K562 (cell line): ENCODE measurements around the gene AMY1B. TPM values are rescaled to one million over a fixed set of nuclear protein-coding genes. Genes with fewer than 3 reads are reported as not detected.
"Not testable (repeated sequence)": the region's sequence is repeated elsewhere in the genome, so short reads cannot be mapped to it uniquely, and the experiment has no call there.

Experiments used
- ATAC-seq: fragments of 200-7000 bp; cut with Tn5 transposase; 3 replicates; pipeline ENCODE4 v1.9.1; 2020; ENCODE audit warnings: moderate library complexity
- BruUV-seq: library from RNA; stranded (reverse); fragments of 400-500 nt; replicated peaks from 2 replicates; lab custom pipeline; 2021; lab: Mats Ljungman, UMichigan
- CTCF ChIA-PET: fragments of 300-600 bp; formaldehyde crosslinking; extraction: SDS; loops from one replicate; lab custom pipeline; 2021; ENCODE audit warnings: low intra/inter-chr PET ratio; lab: Yijun Ruan, JAX
- POLR2A ChIA-PET: fragments of 300-600, 350-650 bp; sonication (Branson Sonifier 250); formaldehyde crosslinking; extraction: SDS; loops from one replicate; lab custom pipeline; 2021; ENCODE audit warnings: antibody characterized with exemption, inconsistent platforms; lab: Yijun Ruan, JAX
- DNase-seq, 4 experiments: peaks; one replicate each; pipeline versions ENCODE4 v3.0.0 to v3.0.0-alpha.2; 2011 to 2018; ENCODE audit warnings: low spot score in 3 of 4, mixed read lengths in 3 of 4; ENCODE audit errors: extremely low read depth in 1 of 4
- FAIRE-seq: peaks from 2 replicates; lab custom pipeline; 2011; peaks lifted over from hg19 to GRCh38; lab: Jason Lieb, UNC
- H2AFZ ChIP-seq: 2 replicates; pipeline ENCODE4 v1.6.0; 2011; ENCODE audit warnings: low read depth, low read length, control low read depth, inconsistent platforms
- H3K27ac ChIP-seq: fragments of 200-600 bp; 3 replicates; pipeline ENCODE4 v1.8.0; 2011; ENCODE audit warnings: low read depth, mild to moderate bottlenecking, control low read depth, inconsistent platforms, low read length, moderate library complexity, mixed read lengths; ENCODE audit errors: extremely low read depth
- H3K27me3 ChIP-seq, 2 experiments: fragments of 300-600 bp in 1 of 2; 2 replicates in 1 of 2; 3 replicates in 1 of 2; pipeline versions ENCODE4 v1.6.0 to v1.8.0; 2011; ENCODE audit warnings: inconsistent platforms in 2 of 2, low read length in 2 of 2, mild to moderate bottlenecking in 1 of 2, mixed read lengths in 1 of 2, moderate library complexity in 1 of 2; ENCODE audit not compliant: control insufficient read depth in 2 of 2, insufficient read depth in 2 of 2
- H3K36me3 ChIP-seq: fragments of 300-600 bp; 3 replicates; pipeline ENCODE4 v1.8.0; 2011; ENCODE audit warnings: mild to moderate bottlenecking, low read length, inconsistent platforms; ENCODE audit not compliant: control insufficient read depth, insufficient read depth
- H3K4me1 ChIP-seq, 2 experiments: fragments of 200-600 bp in 1 of 2; replicated peaks in 1 of 2; 2 replicates in 1 of 2; 3 replicates in 1 of 2; pipeline versions ENCODE4 v1.5.1 to v1.8.0; 2011; ENCODE audit warnings: inconsistent platforms in 2 of 2, low read length in 2 of 2, mild to moderate bottlenecking in 1 of 2, mixed read lengths in 1 of 2, moderate library complexity in 1 of 2; ENCODE audit not compliant: control insufficient read depth in 2 of 2, insufficient read depth in 2 of 2
- H3K4me2 ChIP-seq: 2 replicates; pipeline ENCODE4 v1.6.1; 2011; ENCODE audit warnings: low read length, control low read depth, inconsistent platforms, mixed read lengths; ENCODE audit not compliant: insufficient read depth
- H3K4me3 ChIP-seq: fragments of 200-600 bp; sonication (generic), shearing (Covaris generic); 2 replicates; pipeline ENCODE4 v1.5.1; 2016; ENCODE audit warnings: control low read depth, inconsistent platforms
- H3K79me2 ChIP-seq: fragments of 200-600 bp; 3 replicates; pipeline ENCODE4 v1.8.0; 2011; ENCODE audit warnings: low read length, inconsistent platforms; ENCODE audit not compliant: control insufficient read depth, insufficient read depth
- H3K9ac ChIP-seq, 2 experiments: 2 replicates each; pipeline versions ENCODE4 v1.6.0 to v1.6.1; 2011; ENCODE audit warnings: low read depth in 2 of 2, low read length in 2 of 2, control low read depth in 1 of 2, inconsistent platforms in 1 of 2, mild to moderate bottlenecking in 1 of 2, mixed read lengths in 1 of 2; ENCODE audit not compliant: insufficient read depth in 1 of 2
- H3K9me1 ChIP-seq: one replicate; pipeline ENCODE4 v1.6.0; 2011; ENCODE audit warnings: inconsistent platforms, mild to moderate bottlenecking, low read length, moderate library complexity; ENCODE audit not compliant: control insufficient read depth, insufficient read depth
- H3K9me3 ChIP-seq: replicated peaks from 2 replicates; pipeline ENCODE4 v1.5.1; 2011; ENCODE audit warnings: low read depth, low read length, inconsistent platforms; ENCODE audit not compliant: control insufficient read depth, insufficient read depth
- H4K20me1 ChIP-seq: replicated peaks from 2 replicates; pipeline ENCODE4 v1.6.1; 2011; ENCODE audit warnings: low read length, inconsistent platforms, mixed read lengths; ENCODE audit not compliant: control insufficient read depth, insufficient read depth
- WGBS: fragments of 100-300 bp; shearing (Covaris generic); methylation state at CpG from one replicate; pipeline ENCODE4 v1.1.6; 2016; ENCODE audit warnings: low coverage, mixed read lengths; ENCODE audit not compliant: insufficient coverage; ENCODE audit errors: missing lambda C conversion rate; 5-methylcytosine and 5-hydroxymethylcytosine counted together
- in situ Hi-C: fragments of 300-500 bp; cut with MboI; formaldehyde crosslinking; loops from 4 replicates; pipeline ENCODE4 v1.15.0; 2018; ENCODE audit warnings: inconsistent platforms, mixed read lengths
- intact Hi-C: fragments of 100-400 bp; cut with micrococcal nuclease; formaldehyde crosslinking; loops from 2 replicates; pipeline ENCODE4 v1.14.2; 2022
- polyA plus RNA-seq, 8 experiments: library from polyadenylated mRNA; depleted of rRNA in 4 of 8; stranded (reverse) in 5 of 8; unstranded in 3 of 8; fragments of >200 nt; fragmentation: Nextera tagmentation in 2 of 8; fragmentation: Illumina TruSeq in 1 of 8; extraction: Ambion mirVana in 2 of 8; extraction: Trizol in 1 of 8; gene quantifications; 2 replicates each; pipeline versions ENCODE4 v1.2.1 to v1.2.3, GENCODE V29; 2011 to 2014; ENCODE audit warnings: inconsistent platforms in 1 of 8, missing spikeins in 1 of 8
- total RNA-seq, 7 experiments: library from RNA; depleted of rRNA in 6 of 7; stranded (reverse); fragments of >200 nt in 6 of 7; fragmentation: Illumina TruSeq in 2 of 7; extraction: Trizol in 2 of 7; gene quantifications; 2 replicates each; pipeline versions ENCODE4 v1.2.1 to v1.2.3, GENCODE V29; 2011 to 2021; ENCODE audit warnings: low replicate concordance in 1 of 7

AMY1B gene
- total and polyA plus RNA-seq, 9 of the 15 experiments (the other 6 are each of a cell fraction or from before 2014, with no cell fraction given) = not detected

GRCh38 chr1:103697430-103697829 lies 1.4 kb upstream of the AMY1B start:
- H2AFZ ChIP-seq, H3K79me2 ChIP-seq, H3K9me1 ChIP-seq, H3K27me3 ChIP-seq, H3K9ac ChIP-seq, in situ Hi-C loops, BruUV-seq, DNase-seq, H3K4me1 ChIP-seq, intact Hi-C loops, H3K4me3 ChIP-seq, H3K27ac ChIP-seq, POLR2A ChIA-PET, H3K36me3 ChIP-seq, FAIRE-seq, H3K9me3 ChIP-seq, CTCF ChIA-PET, H4K20me1 ChIP-seq, ATAC-seq, H3K4me2 ChIP-seq: not testable (repeated sequence)
- WGBS = no CpG with 5 or more reads among the region's 6 CpGs

- BruUV-seq, H3K4me2 ChIP-seq, ATAC-seq, in situ Hi-C loops, H3K9me3 ChIP-seq, H3K9me1 ChIP-seq, H3K36me3 ChIP-seq, intact Hi-C loops, H3K4me3 ChIP-seq, POLR2A ChIA-PET, H3K27me3 ChIP-seq, DNase-seq, H3K27ac ChIP-seq, H3K4me1 ChIP-seq, CTCF ChIA-PET, H4K20me1 ChIP-seq, H2AFZ ChIP-seq, H3K79me2 ChIP-seq, FAIRE-seq, H3K9ac ChIP-seq: not testable (repeated sequence)
- WGBS = no CpG with 5 or more reads among the region's 3 CpGs
These were observed 19.7 kb downstream of the AMY1B start for GRCh38 chr1:103676335-103676734.

DNA sequence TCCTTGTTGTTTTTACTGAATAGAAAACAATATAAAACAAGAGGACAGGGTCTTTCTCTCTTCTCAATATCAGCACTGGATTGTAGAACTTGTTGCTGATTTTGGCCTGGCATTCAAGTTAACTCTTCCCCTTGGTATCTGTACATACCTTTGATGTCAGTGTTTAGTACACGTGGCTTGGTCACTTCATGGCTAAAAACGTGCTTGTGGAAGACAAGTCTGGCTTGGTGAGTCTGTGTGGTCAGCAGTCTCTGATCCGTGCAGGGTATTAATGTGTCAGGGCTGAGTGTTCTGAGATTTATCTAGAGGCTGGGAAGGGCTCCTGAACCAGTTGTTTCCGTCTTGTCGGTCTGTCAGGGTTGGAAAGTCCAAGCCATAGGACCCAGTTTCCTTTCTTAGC lies 40.5 kb downstream of the AMY1B start, which contains the start of gene AMY1A:
Gene AMY1A, plus strand, starts transcription at position 301 of the 400 bp plus-strand sequence. CDS start 571 bp downstream, outside the sequence.
- in situ Hi-C loops, ATAC-seq, H3K4me3 ChIP-seq: not testable (repeated sequence)

DNA sequence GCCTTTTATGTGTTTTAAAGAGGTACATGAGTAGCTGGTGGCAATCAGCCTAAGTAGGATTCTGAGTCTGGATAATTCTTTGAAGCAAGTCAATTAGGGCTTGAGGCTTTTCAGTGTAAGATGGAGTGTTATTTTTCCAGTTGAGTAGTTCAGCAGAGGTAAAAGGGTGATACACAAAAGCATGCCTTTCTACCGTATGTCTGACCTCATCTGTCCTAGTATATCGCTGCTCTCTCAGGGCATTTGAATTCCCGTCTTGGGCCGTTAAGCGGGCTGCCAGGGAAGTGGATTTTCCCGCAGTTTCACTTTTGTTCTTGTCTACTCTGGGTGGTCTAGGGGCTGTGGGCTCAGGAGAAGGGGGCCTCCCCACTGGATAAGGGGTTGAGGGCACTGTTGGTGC lies 41.9 kb downstream of the AMY1B start:
- H3K9me3 ChIP-seq, H3K4me3 ChIP-seq, in situ Hi-C loops, intact Hi-C loops, H3K27ac ChIP-seq, ATAC-seq, H3K36me3 ChIP-seq, H3K27me3 ChIP-seq, BruUV-seq, H3K9ac ChIP-seq, H4K20me1 ChIP-seq, H3K4me1 ChIP-seq, FAIRE-seq, CTCF ChIA-PET, H3K9me1 ChIP-seq, H3K4me2 ChIP-seq, H2AFZ ChIP-seq, H3K79me2 ChIP-seq, POLR2A ChIA-PET, DNase-seq: not testable (repeated sequence)
- no CpG with 5 or more reads among the region's 6 CpGs for WGBS

More for the DNA sequence above, 40.5 kb downstream of the AMY1B start, which contains the start of gene AMY1A:
- H3K9me3 ChIP-seq, H3K9ac ChIP-seq, H2AFZ ChIP-seq, H3K4me2 ChIP-seq, CTCF ChIA-PET, BruUV-seq, DNase-seq, POLR2A ChIA-PET, H4K20me1 ChIP-seq, H3K27me3 ChIP-seq, H3K4me1 ChIP-seq, FAIRE-seq, intact Hi-C loops, H3K27ac ChIP-seq, H3K36me3 ChIP-seq, H3K9me1 ChIP-seq, H3K79me2 ChIP-seq: not testable (repeated sequence)
- WGBS = no CpG with 5 or more reads among the region's 5 CpGs
